Activated T-cell treated with anti-CD3 and anti-CD28 coated beads, Interleukin-2, amount 50 U/mL, for 72 hours (primary cell): Measurements from ENCODE around the gene CHPT1. TPM values are rescaled to one million over a fixed set of nuclear protein-coding genes. Genes with fewer than 3 reads are reported as not detected.
"Not testable (repeated sequence)": the region's sequence is repeated elsewhere in the genome, so short reads cannot be mapped to it uniquely, and the experiment has no call there.

Experiments used
- ATAC-seq, 2 donors: fragments of 150-1000 bp; cut with Tn5 transposase; replicated peaks in 1 of 2; 2 replicates each; pipeline ENCODE4 v1.10.0; 2021; ENCODE audit warnings: moderate library complexity in 2 of 2, mild to moderate bottlenecking in 1 of 2
- DNase-seq, 2 donors: peaks; one replicate each; pipeline ENCODE4 v3.0.0; 2021 to 2022; ENCODE audit warnings: mixed read lengths in 1 of 2
- H3K27ac Mint-ChIP-seq: one replicate; pipeline ENCODE4 v1.8.0; 2022; ENCODE audit warnings: mild to moderate bottlenecking, moderate library complexity, mixed read lengths
- H3K27me3 Mint-ChIP-seq: one replicate; pipeline ENCODE4 v1.8.0; 2022; ENCODE audit warnings: low read depth, mixed read lengths
- H3K36me3 Mint-ChIP-seq, 2 donors: one replicate each; pipeline ENCODE4 v1.8.0; 2022; ENCODE audit warnings: mixed read lengths in 2 of 2, mild to moderate bottlenecking in 1 of 2; ENCODE audit not compliant: insufficient read depth in 2 of 2
- H3K4me1 Mint-ChIP-seq: one replicate; pipeline ENCODE4 v1.8.0; 2022; ENCODE audit warnings: low read depth, mixed read lengths
- H3K4me3 Mint-ChIP-seq, 2 donors: one replicate each; pipeline ENCODE4 v1.8.0; 2022; ENCODE audit warnings: mild to moderate bottlenecking in 2 of 2, mixed read lengths in 2 of 2, moderate library complexity in 2 of 2
- H3K9me3 Mint-ChIP-seq, 2 donors: one replicate each; pipeline ENCODE4 v1.8.0; 2022; ENCODE audit warnings: mixed read lengths in 2 of 2
- total RNA-seq, 2 donors: library from RNA; stranded (reverse); gene quantifications; one replicate each; pipeline ENCODE4 v1.2.3, GENCODE V29; 2022

The CHPT1 gene
- total RNA-seq = 10 to 100 TPM; 20.2 to 24.6 TPM

GRCh38 chr12:101697197-101697929, at the start of gene CHPT1:
Gene CHPT1, plus strand, starts transcription at chr12:101697640. Its CDS starts 222 bp downstream, at chr12:101697862.
- peaks cover 2 to 4% of the 10 kb centered on the region in 2 donors for H3K36me3 Mint-ChIP-seq

GRCh38 chr12:101647711-101648110, 49.7 kb upstream of the CHPT1 start:
- no peaks in the 10 kb centered on the region for H3K36me3 Mint-ChIP-seq
- H3K9me3 Mint-ChIP-seq = no peaks in the 10 kb centered on the region
- H3K4me1 Mint-ChIP-seq = no peaks in the 10 kb centered on the region
- DNase-seq (no peak), ATAC-seq (no peak)
- no peak overlapping the region for H3K4me3 Mint-ChIP-seq
- H3K27me3 Mint-ChIP-seq = peaks cover 4% of the 10 kb centered on the region
- no peak overlapping the region for H3K27ac Mint-ChIP-seq

More at GRCh38 chr12:101697197-101697929, at the start of gene CHPT1:
- peak; percentile 77 to 80 for ATAC-seq
- DNase-seq = peak; percentile 73 to 75
- Mint-ChIP-seq H3K27me3 (no peaks in the 10 kb centered on the region), H3K4me1 (peaks cover 60% of the 10 kb centered on the region), H3K9me3 (no peaks in the 10 kb centered on the region), H3K4me3 (peak within 1 kb of the TSS; percentile 90 to 94), H3K27ac (peak within 1 kb of the TSS; percentile 84)

- H3K4me1 Mint-ChIP-seq = no peaks in the 10 kb centered on the region
- H3K9me3 Mint-ChIP-seq = no peaks in the 10 kb centered on the region
- DNase-seq = no peak
- no peaks in the 10 kb centered on the region for H3K36me3 Mint-ChIP-seq
- no peak for ATAC-seq
- H3K27ac Mint-ChIP-seq = no peak overlapping the region
- H3K27me3 Mint-ChIP-seq = no peaks in the 10 kb centered on the region
- H3K4me3 Mint-ChIP-seq = no peak overlapping the region
These were observed 49.2 kb upstream of the CHPT1 start for GRCh38 chr12:101648195-101648594.

GRCh38 chr12:101650346-101651117, 46.9 kb upstream of the CHPT1 start:
- H3K4me1 Mint-ChIP-seq = no peaks in the 10 kb centered on the region
- H3K9me3 Mint-ChIP-seq = no peaks in the 10 kb centered on the region
- no peak overlapping the region for H3K4me3 Mint-ChIP-seq
- no peaks in the 10 kb centered on the region for H3K27me3 Mint-ChIP-seq
- H3K27ac Mint-ChIP-seq = no peak overlapping the region
- ATAC-seq = no peak
- no peak for DNase-seq
- H3K36me3 Mint-ChIP-seq = no peaks in the 10 kb centered on the region

- Mint-ChIP-seq H3K4me3 (no peak overlapping the region), H3K27me3 (no peaks in the 10 kb centered on the region), H3K27ac (no peak overlapping the region), H3K9me3 (no peaks in the 10 kb centered on the region), H3K36me3 (no peaks in the 10 kb centered on the region), H3K4me1 (no peaks in the 10 kb centered on the region)
- DNase-seq (no peak), ATAC-seq (no peak)
These were observed 44.4 kb upstream of the CHPT1 start for GRCh38 chr12:101653030-101653429.

- no peak for ATAC-seq
- no peak overlapping the region for H3K4me3 Mint-ChIP-seq
- H3K36me3 Mint-ChIP-seq = no peaks in the 10 kb centered on the region
- no peaks in the 10 kb centered on the region for H3K9me3 Mint-ChIP-seq
- H3K4me1 Mint-ChIP-seq = no peaks in the 10 kb centered on the region
- no peak for DNase-seq
- H3K27ac Mint-ChIP-seq = no peak overlapping the region
- no peaks in the 10 kb centered on the region for H3K27me3 Mint-ChIP-seq
These were observed 43.9 kb upstream of the CHPT1 start for GRCh38 chr12:101653503-101653902.

- no peak for DNase-seq
- Mint-ChIP-seq H3K27me3 (no peaks in the 10 kb centered on the region), H3K9me3 (no peaks in the 10 kb centered on the region), H3K36me3 (no peaks in the 10 kb centered on the region), H3K4me3 (no peak overlapping the region), H3K4me1 (no peaks in the 10 kb centered on the region), H3K27ac (no peak overlapping the region)
- no peak for ATAC-seq
These were observed 43.0 kb upstream of the CHPT1 start for GRCh38 chr12:101654442-101654841.

- no peak for ATAC-seq
- no peaks in the 10 kb centered on the region for H3K36me3 Mint-ChIP-seq
- H3K4me1 Mint-ChIP-seq = peaks cover 1% of the 10 kb centered on the region
- DNase-seq = no peak
- H3K27me3 Mint-ChIP-seq = no peaks in the 10 kb centered on the region
- no peak overlapping the region for H3K27ac Mint-ChIP-seq
- no peak overlapping the region for H3K4me3 Mint-ChIP-seq
- peaks cover 0 to 7% of the 10 kb centered on the region in 2 donors for H3K9me3 Mint-ChIP-seq
These were observed 42.0 kb upstream of the CHPT1 start for GRCh38 chr12:101655393-101655792.

- not testable (repeated sequence) for H3K4me1 Mint-ChIP-seq
These were observed 36.8 kb upstream of the CHPT1 start for GRCh38 chr12:101660662-101661061.

GRCh38 chr12:101663298-101663697, 34.1 kb upstream of the CHPT1 start:
- DNase-seq = no peak
- Mint-ChIP-seq H3K4me3 (no peak overlapping the region), H3K9me3 (peaks cover 0 to 9% of the 10 kb centered on the region in 2 donors), H3K27ac (no peak overlapping the region), H3K27me3 (peaks cover 7% of the 10 kb centered on the region), H3K36me3 (no peaks in the 10 kb centered on the region), H3K4me1 (peaks cover 9% of the 10 kb centered on the region)
- no peak for ATAC-seq

More at GRCh38 chr12:101660662-101661061, 36.8 kb upstream of the CHPT1 start:
- not testable (repeated sequence) for H3K27ac Mint-ChIP-seq, H3K9me3 Mint-ChIP-seq, H3K4me3 Mint-ChIP-seq, H3K27me3 Mint-ChIP-seq, H3K36me3 Mint-ChIP-seq, ATAC-seq, DNase-seq

- DNase-seq (no peak), ATAC-seq (no peak)
- Mint-ChIP-seq H3K9me3 (peaks cover 0 to 6% of the 10 kb centered on the region in 2 donors), H3K27ac (no peak overlapping the region), H3K36me3 (no peaks in the 10 kb centered on the region), H3K4me1 (peaks cover 11% of the 10 kb centered on the region), H3K27me3 (peaks cover 7% of the 10 kb centered on the region), H3K4me3 (no peak overlapping the region)
These were observed 32.4 kb upstream of the CHPT1 start for GRCh38 chr12:101664992-101665391.

- Mint-ChIP-seq H3K9me3 (no peaks in the 10 kb centered on the region), H3K36me3 (no peaks in the 10 kb centered on the region), H3K4me3 (no peak overlapping the region), H3K4me1 (peaks cover 14% of the 10 kb centered on the region), H3K27ac (no peak overlapping the region), H3K27me3 (peaks cover 7% of the 10 kb centered on the region)
- DNase-seq (no peak), ATAC-seq (no peak)
These were observed 31.2 kb upstream of the CHPT1 start for GRCh38 chr12:101666052-101666728.

- peaks cover 20% of the 10 kb centered on the region for H3K4me1 Mint-ChIP-seq
- no peak overlapping the region for H3K4me3 Mint-ChIP-seq
- no peaks in the 10 kb centered on the region for H3K36me3 Mint-ChIP-seq
- DNase-seq (no peak), ATAC-seq (no peak)
- H3K9me3 Mint-ChIP-seq = no peaks in the 10 kb centered on the region
- H3K27me3 Mint-ChIP-seq = peaks cover 7% of the 10 kb centered on the region
- no peak overlapping the region for H3K27ac Mint-ChIP-seq
These were observed 29.8 kb upstream of the CHPT1 start for GRCh38 chr12:101667591-101667990.
